Activated naive CD4-positive, alpha-beta T cell (primary cell): Measurements from ENCODE around the gene PTPRC.

ENCODE experiments used
- DNase-seq, 4 experiments: peaks; one replicate each; lab custom pipeline; 2025; lab: John Stamatoyannopoulos, UW

PTPRC gene

GRCh38 chr1:198763298-198763714, 124.5 kb downstream of the PTPRC start:
- DNase-seq = no peak

DNA sequence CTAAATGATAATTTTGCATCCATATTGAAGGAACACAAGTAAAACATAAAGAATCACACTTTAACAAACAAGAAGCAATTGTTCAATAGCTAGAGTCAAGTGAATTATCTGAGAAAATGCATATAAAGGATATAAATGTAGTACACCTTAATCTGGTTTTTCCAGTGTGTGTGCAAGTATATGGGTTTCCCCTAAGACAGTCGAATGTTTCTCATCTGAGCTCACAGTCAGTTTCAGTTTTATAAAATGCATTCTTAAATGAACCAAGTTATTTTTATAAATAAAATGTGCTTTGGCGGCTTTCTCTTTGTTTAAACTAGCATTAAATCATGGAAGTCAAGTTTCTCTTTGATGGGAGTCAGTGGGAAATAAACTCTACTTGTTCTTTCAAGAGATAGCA, 125.9 kb downstream of the PTPRC start:
- no peak for DNase-seq

DNA sequence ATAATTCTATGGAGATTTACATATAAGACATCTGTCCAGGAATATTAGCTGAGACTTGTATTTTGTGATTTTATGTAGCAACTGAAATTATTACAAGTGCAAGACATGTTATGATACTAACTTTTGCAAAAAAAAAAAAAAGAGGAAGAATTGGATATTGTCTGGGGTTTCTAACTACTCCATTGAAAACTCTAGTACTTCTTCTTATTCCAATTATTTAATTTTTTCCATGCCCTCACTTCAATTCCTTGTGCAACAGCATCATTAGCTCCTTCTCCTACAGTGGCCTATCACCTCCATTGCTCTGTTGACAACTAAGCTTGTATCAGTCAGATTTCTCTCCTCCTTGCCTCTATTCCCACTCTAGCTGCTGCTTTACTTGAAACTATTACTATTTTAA, 126.6 kb downstream of the PTPRC start:
- DNase-seq = no peak

- DNase-seq = no peak
Observed at GRCh38 chr1:198771563-198772153, 132.8 kb downstream of the PTPRC start.

GRCh38 chr1:198772626-198773025, 133.8 kb downstream of the PTPRC start:
- DNase-seq = no peak

- no peak for DNase-seq
Observed at GRCh38 chr1:198773030-198773429, 134.2 kb downstream of the PTPRC start.

DNA sequence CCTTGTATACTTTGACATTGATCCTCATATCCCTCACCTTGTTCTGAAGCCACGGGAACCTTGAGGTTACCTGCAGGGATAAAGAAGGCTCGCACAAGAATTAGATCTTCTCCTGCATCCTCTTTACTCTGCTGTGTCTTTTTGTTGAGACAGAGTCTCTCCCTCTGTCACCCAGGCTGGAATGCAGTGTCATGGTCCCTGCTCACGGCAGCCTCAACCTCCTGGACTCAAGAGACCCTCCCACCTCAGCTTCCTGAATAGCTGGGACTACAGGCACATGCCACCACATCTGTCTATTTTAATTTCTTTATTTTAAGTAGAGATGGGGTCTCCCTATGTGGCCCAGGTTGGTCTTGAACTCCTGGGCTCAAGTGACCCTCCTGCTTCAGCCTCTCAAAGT, 134.7 kb downstream of the PTPRC start:
- DNase-seq = no peak

GRCh38 chr1:198774421-198774820, 135.6 kb downstream of the PTPRC start:
- DNase-seq = no peak

GRCh38 chr1:198775606-198776005, 136.8 kb downstream of the PTPRC start:
- no peak for DNase-seq

DNA sequence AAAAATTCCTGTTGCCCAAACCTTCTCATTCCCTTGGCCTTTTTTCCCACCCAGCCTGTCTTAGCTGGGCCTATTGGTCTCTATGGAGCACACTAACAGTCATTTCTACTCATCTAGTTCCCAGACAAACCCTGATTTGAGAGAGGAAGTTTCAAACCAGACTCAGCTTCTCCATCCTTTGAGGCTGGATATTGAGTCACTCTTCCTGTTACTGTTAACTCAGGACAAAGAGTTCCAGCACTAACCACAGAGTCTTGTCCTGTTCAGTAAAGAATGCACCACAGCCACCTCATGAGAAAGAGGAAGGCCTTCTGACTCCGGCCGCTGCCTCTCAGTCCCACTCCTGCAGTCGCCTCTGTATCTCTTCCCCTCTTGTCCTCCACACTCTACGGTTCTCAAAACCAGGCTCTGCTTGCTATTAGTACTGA, 137.8 kb downstream of the PTPRC start:
- no peak for DNase-seq

- no peak for DNase-seq
Observed at GRCh38 chr1:198778049-198778448, 139.2 kb downstream of the PTPRC start.

- DNase-seq = no peak
Observed at GRCh38 chr1:198780376-198780775, 141.5 kb downstream of the PTPRC start.

DNA sequence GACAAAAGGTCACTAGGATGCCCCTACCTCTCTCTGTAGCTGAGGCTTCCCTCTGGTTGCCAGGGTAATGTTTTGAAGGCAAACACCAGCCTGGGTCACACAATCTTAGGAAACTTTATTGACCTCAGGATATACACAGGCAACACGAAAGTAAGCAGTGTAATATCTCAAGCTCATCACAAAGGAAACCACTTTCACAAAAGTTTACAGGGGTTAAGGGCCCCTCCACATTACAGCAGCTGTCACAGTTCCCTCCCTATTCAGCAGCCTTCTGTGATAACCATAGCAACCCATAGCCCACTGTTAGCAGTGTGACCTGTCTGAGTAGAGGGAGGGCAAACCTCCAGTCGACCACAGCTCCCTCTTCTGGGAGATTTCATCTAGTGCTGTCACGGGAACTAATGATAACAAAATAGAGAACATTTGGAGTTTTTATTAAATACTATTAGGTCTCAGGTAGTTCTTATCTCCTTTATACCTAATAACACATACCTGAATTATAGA, 149.8 kb downstream of the PTPRC start:
- DNase-seq = no peak

DNA sequence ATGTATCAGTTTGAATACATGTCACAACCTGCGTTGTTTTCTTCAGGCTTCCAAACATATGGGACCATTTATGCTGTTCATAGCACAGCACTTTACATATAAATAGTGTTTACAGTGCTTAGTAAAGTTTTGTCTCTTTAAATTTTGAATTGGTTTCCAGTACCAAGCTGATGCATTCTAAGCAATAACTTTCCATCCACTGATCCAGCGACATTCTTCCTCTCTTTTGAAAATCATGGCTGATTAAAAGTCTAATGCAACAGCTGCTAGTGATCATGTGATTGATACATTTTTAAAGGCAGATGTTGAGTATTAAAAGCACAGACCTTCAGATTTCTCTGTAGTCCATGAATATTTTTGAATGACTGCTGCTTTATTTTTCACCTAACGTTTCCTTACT, 154.9 kb downstream of the PTPRC start:
- DNase-seq = no peak

DNA sequence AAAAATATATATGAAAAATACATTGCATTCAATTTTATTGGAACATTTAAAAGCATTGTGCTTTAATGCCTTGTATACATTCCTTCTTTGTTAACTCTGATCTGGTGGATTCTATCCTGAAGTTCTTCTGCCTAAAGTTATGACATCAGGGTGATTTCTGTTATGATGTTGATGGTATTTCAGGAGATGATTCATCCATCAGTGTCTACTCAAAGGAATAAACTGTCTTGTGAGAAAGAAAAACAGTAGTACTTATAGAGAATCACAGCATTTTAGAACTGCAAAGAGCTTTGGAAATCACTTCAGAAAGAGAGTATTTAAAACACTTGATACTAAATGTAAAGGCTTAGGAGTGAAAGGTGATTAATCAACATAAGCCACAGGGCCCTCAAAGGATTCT, 155.7 kb downstream of the PTPRC start:
- DNase-seq = no peak

- no peak for DNase-seq
Observed at GRCh38 chr1:198797656-198798055, 158.8 kb downstream of the PTPRC start.

DNA sequence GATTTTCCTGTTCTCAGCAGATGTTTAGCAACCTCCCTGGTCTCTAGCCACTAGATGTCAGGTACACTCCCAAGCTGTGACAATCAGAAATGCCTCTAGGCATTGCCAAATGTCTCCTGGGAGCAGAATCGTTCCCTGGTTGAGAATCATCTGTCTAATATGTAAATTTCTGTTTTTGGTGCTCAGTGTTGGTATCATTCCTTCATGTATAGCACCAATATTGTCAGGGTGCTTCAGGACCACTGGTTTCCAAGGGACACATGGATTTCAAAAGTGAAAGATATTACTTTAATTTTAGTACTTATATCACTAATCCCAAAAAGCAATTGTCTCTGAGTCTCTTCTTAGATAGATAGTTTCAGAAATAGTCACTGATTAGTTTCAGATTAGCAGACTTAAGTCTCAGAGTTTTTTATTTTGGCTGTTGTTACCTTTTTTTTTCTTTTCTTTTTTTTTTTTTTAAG, 160.1 kb downstream of the PTPRC start:
- no peak for DNase-seq

- DNase-seq = no peak
Observed at GRCh38 chr1:198805498-198806151, 166.8 kb downstream of the PTPRC start.

DNA sequence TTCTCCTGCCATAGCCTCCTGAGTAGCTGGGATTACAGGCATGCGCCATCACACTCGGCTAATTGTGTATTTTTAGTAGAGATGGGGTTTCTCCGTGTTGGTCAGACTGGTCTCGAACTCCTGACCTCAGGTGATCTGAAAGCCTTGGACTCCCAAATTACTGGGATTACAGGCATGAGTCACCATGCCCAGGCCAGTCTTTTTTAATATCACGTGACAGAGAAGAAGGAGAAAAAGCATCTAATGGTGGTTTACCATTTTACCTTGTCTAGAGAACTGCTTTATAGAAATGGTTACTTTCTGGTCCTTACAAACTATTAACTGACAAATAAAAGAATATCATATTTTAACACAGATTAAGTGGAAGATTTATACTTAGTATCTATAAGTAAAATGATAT, 168.0 kb downstream of the PTPRC start:
- no peak for DNase-seq
